GM18873 (cell line): ENCODE measurements around the gene GFOD1.

Experiments used
- ATAC-seq: cut with Tn5 transposase; IDR thresholded peaks from one replicate; pipeline ENCODE4 v1.9.1; 2021; ENCODE audit warnings: mild to moderate bottlenecking, moderate library complexity, moderate number of reproducible peaks; ENCODE audit not compliant: unreplicated experiment, low FRiP score

GFOD1 gene

DNA sequence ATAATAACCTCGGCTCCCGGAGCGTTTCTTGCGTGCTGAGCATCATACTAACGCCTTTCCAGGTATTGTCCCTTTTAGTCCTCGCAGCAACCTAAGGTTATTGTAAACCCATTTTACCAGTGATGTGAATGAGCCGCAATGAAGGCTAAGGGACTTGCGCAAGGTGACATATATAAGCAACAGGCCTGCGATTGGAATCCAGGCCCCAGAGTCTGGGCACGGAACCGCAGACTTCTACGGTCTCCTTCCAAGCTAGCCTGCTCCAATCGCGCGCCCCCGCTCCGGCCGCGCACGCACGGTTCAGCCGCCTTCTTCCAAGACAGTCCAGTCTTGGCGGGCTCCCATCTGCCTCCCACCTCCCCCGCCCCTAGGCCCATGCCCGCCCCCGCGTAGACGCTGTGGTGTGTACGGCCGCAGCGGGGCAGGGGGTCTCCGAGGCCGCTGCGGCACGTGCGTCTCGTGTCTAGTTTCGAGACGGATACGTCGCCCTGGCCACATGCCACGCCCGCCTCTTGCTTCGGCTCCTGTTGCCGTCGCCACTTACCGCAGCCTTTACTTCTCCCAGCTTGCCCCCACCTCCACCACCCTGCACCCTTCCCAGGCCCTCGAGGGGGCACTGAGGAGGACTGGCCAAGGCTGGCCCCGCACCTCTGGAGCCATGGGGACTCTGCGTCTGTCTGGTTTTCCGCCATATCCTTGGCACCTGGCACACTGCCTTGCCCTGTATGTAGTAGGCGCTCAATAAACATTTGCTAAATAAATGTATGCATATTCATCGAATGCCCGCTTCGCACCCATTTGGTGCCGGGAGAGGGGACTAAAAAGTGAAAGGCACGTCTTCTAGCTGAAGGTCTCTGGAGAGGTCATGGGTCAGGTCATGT, 855 bp upstream of the GFOD1 start:
- ATAC-seq = no peak

DNA sequence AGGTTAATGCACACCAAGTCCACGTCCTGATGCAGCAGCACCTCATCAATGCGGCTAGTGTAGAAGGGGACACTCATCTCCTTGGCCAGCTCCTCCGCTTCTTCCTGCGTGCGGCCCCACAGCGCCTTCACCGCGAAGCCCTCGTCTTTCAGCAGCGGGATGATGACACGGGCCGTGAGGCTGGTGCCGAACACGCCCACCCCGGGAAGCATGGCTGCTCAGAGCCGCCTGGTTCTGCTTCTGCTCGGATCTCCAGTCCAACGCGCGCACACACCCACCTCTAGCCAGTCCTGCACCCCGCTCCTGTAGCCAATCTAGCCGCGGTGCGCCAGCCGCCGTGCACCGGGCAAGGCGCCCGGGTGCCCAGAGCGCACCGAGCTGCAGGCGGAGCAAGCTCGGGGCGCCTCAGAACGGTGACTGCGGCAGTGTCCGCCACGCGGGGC, 700 bp downstream of the GFOD1 start:
- ATAC-seq = peak; percentile 30

DNA sequence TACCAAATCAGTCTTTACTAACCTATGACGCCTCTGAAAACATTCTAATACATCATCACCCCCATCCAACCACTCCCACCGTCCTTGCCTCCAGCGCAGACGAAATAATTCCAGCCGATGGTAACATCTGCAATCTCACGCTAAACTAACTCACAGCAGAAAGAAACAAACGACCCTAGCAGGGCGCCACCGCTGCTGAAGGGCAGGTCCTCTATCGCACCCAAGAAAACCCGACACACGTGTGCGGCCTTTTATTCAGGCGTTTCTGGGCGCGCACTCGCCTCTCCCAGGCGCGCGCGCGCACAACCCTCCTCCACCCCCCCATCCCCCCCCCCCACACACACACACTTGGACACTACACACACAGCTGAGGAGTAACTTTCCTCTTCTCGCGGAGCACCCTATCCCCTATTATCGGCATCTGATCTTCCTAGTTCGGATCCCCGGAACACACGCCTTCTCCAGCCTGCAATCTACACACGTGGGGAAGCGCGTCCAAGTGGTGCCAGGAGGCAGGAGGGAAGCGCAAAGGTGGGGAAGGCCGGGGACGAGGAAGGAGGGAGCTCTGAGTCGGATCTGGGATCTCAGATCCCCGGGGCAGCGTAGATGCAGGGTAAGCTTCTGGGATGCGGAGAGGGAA, 1.4 kb downstream of the GFOD1 start:
- no peak for ATAC-seq

DNA sequence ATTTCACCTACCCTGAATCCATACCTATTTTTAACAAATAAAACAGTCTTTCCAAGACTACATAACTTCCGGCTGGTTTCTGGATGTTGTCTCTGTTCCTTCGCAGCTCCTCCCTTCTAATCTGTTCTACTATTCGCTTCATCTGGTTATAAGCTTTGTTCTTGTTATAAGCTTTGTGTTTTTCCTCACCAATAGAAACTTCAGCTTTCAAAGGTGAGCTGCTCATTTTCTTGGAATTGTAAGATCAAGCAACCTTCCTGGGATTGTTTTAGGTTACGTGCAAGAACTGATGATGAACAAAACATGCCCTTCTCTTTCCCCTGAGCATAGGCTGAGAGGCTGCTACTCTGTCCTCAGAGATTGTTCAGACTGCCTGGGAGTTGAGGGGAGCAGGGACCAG, 2.1 kb downstream of the GFOD1 start:
- no peak for ATAC-seq

DNA sequence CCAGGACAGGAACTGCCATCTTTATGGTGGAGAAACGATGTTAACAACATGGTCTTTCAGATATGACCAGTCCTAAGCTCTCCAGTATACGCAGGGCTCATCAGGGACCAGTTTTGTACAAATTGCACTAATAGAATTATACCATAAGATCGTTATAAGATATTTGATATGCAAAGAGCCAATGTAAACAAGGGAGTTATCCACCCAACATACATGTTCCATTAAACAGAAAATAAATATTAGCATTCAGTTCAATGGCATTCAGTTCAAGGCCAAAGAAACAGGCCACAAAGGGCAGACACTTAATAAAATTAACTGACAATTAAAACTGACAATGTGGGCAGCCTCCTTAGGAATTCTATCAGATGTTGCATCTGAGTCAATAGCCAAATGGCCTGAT, 2.6 kb downstream of the GFOD1 start:
- ATAC-seq = no peak

DNA sequence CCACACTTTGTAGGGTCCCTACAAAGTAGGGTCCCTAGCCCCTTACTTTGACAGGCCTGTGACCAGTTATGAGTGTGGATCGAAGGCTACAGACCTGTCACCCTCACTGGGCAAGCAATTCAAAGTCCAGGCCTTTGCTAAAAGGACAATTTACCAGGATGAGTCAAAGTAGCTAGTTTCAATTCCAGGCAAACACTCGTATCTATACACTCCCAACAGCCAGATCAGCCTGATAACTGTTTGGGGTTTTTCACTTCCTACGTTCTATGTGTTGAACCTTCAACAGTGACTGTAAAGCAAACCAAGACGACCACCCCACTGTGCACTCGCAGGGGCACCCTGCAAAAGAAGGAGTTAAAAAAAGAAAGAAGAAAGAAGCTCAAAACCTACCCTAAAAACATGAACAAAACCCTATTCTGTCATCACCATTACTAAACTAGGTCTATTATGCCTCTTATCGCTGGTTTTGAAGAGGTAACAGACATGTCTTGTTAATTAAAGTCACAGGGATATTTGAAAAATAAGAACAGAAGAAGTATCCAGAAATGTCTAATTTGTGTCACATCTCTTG, 3.2 kb downstream of the GFOD1 start:
- no peak for ATAC-seq

DNA sequence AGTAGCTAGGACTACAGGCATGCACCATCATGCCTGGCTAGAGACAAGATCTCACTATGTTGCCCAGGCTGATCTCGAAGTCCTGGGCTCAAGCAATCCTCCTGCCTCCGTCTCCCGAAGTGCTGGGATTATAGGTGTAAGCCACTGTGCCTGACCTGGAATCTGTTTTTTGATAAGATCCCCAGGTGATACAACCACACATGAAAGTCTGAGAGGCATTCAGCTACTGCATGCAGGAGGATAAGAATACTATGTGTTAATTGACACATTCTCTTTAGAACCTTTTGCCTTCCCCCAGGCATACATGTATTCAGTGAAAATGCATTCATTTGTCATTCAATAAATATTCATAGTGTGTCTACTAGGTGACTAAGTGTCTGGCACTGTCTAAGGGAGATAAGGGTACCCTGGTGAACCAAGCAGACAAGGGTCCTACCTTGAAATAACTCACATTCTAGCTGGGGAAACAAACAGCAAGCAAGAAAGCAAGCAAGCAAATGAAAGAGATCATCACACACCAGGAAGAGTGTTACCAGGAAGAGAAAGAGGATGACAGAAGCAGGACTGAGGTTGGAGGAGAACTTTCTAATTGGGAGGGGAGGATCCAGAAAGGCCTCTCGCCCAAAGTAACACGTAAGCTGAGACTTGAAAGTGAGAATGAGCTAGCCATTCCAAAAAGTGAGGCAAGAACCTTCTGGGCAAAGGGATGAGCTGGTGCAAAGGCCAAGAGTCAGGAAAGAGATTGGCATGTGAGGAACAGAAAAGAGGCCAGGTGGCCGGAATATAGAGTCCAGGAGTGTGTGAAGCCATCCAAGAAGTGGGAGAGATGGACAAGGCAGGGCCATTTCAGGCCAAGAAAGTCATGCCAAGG, 6.5 kb downstream of the GFOD1 start:
- no peak for ATAC-seq

DNA sequence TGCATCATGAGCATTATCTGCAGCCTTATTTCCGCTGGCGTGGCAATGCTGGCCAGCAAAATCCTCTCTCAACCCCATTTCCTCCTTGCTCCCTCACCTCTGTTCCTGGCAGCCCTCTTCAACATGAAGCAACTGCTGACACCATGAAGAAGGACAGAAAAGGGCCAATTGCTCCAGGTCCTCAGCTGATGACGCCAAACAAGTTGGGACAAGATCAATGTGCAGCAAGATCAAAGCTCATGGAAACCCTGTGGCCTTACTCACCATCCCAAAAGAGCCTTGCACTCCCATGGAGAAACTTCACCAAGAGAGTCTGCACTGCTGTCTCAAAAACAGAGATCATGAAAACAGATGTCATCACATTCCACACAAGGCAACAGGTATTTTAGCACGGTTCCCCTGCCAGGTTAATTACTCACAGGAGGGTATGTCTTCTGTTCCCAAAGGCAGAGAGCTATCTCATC, 7.4 kb downstream of the GFOD1 start:
- no peak for ATAC-seq

DNA sequence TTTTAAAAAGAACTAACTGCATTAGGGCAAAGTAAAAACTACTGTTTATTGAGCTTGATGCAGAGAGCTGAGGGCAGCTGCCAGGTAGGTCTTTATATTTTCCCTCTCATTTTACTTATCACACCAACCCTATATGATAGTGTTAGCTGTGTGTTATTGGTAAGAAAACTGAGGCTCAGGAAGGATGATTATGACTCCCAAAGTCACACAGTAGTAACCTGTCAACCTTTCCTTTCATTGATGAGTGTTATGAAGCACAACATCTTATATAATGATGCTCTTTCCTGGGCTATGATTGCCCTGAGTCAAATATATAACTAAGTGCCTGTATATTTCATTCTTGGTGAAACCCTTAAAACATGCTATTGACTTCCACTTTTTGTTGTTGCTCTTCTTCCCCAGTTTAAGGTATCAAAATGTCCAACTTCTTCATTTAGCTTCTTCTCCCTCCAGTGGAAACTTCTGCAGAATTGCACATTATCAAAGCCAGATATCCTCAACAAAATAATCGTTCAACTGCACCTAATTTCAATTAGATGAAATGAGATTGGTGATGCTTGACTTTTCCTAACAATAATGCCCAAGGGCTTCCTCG, 8.1 kb downstream of the GFOD1 start:
- no peak for ATAC-seq

DNA sequence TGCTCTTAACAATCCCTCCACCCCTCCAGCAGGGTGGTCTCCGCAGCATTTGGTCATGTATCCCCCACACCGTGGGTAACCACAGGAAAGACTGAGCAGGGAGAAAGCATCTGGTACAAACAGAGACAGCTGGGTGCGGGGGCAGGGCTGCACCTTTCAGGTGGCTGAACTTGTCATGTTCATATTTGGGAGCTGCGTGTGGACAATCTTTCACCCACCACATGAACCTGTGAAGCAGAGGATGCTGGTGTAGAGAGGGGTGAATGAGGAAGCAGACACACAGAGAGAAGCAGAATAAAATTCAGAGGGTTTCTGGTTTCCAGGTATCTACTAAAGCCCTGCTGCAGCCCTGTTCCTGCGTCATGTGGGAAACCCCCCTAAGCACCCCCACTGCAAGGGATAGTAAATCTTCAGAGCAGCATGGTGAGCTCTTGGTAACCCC, 8.9 kb downstream of the GFOD1 start:
- no peak for ATAC-seq

DNA sequence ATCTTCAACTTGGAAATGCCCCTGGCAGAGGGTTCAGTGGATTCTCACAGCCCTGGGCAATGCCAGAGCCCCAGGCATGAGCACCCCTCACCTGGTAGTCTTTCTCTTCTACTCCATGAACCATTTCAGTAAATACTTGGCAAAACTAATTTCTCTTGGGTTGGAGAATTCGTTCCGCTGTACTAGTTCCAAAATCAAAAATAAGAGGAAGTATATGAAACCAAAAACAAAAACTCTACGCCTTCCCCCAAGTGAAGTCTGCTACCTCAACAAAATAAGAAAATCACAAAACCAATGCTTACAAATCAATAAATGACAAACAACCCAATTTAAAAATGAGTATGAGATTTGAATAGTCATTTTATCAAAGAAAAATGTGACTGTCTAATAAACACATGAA, 12.6 kb downstream of the GFOD1 start:
- no peak for ATAC-seq

DNA sequence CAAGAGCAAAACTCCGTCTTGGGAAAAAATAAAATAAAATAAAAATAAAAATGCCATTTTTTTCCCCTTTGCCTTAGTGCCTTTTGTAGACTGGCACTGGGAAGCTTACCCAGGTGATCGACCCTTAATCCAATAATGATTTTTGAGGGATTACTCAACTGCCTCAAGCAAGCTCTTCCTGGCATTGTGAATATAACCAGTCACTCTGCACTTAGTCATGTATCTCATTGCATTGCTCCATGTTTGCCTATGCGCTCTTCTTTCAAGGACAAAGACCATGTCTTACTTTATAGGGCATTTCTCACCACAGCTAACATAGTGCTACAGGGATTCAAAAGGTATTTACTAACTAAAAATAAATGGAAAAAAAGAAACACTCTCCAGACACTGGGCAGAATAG, 13.0 kb downstream of the GFOD1 start:
- ATAC-seq = no peak

DNA sequence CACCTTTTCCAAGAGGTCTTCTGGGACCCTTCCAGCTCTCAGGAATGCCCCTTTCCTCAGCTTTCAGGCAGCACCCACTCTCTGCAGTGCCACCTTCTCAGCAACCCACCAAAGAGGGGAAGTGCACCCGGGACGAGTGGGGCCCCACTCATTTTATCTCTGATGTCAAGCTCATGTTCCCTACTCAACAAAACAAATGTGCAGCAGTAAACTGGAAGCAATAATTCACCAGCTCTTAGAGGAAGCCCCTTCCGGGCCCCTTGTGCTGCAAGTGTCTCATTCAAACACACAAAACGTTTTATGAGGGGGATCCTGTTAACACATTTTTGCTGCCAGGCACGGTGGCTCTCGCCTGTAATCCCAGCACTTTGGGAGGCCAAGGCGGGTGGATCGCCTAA, 13.6 kb downstream of the GFOD1 start:
- ATAC-seq = no peak

DNA sequence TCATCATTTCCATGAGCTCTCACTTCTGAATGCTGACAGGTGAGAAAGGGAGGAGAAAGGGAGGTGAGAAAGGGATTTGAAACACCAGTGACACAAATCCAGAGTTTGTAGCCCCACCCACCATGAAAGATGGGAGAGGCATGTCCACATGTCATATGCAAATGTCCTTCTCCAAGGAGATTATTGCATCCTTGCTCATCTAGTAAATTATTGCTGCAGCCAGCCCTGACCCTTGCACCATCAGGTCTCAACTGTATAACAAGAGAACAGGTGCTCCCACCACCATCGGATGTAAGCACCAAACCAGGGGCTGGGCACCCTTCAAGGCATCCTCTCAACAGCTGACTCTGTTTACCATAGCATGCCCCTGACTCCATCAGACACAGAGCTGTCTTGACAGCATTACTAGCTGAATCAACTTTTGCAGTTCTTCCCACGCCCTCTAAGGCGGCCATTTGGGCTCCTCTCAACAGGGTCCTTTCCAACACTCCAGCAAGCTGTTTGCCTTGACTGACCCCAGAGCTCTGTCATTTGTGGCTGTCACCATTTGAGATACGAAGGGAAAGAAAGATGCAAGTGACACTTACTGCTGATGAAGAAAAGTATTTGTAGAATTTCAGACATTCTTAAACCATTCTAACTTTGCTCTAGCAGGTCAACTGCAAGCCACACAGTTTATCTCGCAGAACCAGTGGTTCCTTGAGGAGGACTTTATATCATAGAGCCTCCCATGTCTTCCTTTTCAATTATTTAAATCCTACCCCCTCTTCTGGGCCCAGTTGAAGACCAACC, 14.2 kb downstream of the GFOD1 start:
- no peak for ATAC-seq

DNA sequence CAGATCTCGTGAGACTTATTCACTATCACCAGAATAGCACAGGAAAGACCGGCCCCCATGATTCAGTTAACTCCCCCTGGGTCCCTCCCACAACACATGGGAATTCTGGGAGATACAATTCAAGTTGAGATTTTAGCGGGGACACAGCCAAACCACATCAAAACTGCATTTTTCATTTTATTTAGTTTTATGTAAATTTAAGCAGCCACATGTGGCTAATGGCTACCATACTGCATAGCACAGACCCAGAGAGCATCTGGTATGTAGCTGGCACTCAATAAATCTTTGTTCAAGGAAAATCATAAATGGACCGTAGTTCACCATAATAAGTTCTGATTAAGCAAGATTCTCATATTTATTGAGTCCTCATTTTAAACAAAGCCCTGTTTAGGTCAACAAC, 15.3 kb downstream of the GFOD1 start:
- no peak for ATAC-seq

DNA sequence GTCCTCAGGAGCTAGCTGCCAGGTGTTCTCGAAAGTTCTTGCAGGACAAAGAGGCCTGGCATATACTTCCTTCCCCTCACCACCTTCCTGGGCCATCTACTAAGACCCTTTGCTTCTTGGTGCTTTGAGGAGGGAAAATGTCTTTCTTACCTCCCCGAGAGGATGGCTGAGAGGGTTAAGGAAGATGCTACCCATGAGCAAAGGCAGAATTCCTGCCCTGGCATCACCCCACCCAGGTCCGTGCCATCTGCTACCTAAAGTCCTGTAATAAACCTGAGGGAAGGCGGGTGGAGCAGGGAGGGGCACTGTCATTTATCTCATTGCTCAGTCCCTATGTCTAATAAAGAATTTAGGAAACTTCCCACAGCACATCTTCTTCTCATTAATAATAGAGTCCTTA, 16.2 kb downstream of the GFOD1 start:
- no peak for ATAC-seq

DNA sequence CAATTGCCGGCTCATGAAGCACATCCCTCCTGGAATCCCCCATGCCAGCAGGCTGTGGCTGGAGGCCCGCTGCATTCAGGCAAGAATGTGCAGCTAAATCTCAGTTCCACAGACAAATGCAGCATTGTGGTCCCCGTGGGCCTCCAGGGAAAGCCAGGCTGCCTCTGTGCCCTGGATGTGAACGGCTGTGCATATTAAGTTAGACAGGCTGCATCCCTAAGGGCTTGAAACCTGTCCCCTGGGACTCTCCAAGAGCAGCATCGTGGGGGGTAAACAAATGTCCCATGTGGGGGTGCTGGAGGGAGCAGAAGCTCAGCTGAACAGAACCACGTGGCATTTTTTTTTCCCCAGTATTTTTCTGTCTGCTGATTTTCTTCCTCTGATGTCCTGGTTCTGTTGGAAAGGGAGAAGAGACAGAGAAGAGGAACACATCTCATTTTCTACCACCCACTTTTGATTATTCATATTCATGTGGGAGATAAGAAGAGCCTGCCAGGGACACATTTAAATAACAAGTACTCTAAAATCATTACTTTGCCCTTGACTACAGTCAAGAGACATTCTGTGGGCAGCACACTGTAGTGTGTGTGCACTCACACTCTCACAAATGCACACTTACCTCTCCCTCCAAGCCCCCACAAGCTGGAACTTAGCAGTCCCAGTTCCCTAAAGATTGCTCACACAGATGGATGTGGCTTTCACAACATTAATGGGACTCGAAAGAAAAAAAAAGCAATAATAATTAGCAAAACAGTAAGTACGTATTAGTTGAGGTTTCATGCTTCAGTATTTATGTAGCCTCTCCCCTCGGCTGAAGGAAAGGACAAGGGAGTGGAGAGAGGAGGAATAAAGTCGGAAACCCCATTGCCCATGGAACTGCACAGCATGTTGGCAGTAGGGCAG, 16.9 kb downstream of the GFOD1 start:
- ATAC-seq = no peak

DNA sequence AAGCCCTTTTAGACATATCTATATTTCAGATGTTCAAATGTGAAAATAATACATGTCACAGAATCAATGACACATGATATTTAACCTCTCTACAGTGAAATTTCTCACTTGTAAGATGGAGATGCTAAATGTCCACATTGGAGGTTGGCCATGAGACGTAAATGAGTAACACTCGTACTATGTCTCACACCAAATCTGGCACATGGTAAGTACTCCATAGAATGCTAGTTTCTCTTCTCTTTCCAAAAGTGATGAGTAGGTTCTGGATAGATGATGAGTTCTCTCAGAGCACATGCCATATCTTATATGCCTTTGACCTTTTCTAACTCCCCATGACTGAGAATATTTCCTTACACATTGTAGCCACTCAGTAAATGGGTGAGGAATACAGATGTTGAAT, 17.7 kb downstream of the GFOD1 start:
- no peak for ATAC-seq
